Gastrocnemius medialis (tissue), 4 donors: ENCODE results near the gene CHST11. TPM values are rescaled to one million over a fixed set of nuclear protein-coding genes. Genes with fewer than 3 reads are reported as not detected.

Source experiments
- ATAC-seq, 2 donors: fragments of 150-250 bp; one replicate each; pipeline ENCODE4 v1.9.1; 2016
- DNase-seq, 2 donors: peaks; one replicate each; pipeline ENCODE4 v3.0.0-alpha.2; 2019
- H3K27ac ChIP-seq, 4 donors: fragments of 200-600 bp; sonication (generic); 1 replicate in 1 of 4; 2 replicates in 3 of 4; pipeline ENCODE4 v1.5.1; 2016 to 2018; ENCODE audit warnings: mild to moderate bottlenecking in 2 of 4, moderate library complexity in 1 of 4
- H3K27me3 ChIP-seq, 3 donors: fragments of 200-600 bp; sonication (generic) in 2 of 3; 1 replicate in 1 of 3; 2 replicates in 2 of 3; pipeline versions ENCODE4 v1.5.1 to v1.6.0; 2016 to 2019; ENCODE audit warnings: mild to moderate bottlenecking in 1 of 3, moderate library complexity in 1 of 3
- H3K36me3 ChIP-seq, 2 donors: fragments of 200-600 bp; sonication (generic) in 1 of 2; one replicate each; pipeline ENCODE4 v1.5.1; 2017 to 2018
- H3K4me1 ChIP-seq, 2 donors: fragments of 200-600 bp; sonication (generic) in 1 of 2; one replicate each; pipeline ENCODE4 v1.5.1; 2016 to 2017; ENCODE audit warnings: mild to moderate bottlenecking in 2 of 2
- H3K4me3 ChIP-seq, 4 donors: fragments of 200-600 bp; sonication (generic) in 3 of 4; 1 replicate in 1 of 4; 2 replicates in 3 of 4; pipeline ENCODE4 v1.5.1; 2016 to 2019; ENCODE audit warnings: mild to moderate bottlenecking in 2 of 4
- H3K9me3 ChIP-seq, 3 donors: fragments of 200-600 bp; sonication (generic) in 2 of 3; 1 replicate in 1 of 3; 2 replicates in 2 of 3; pipeline ENCODE4 v1.5.1; 2016 to 2019
- POLR2A ChIP-seq, 2 donors: fragments of 450-650 bp; IDR thresholded peaks; one replicate each; pipeline ENCODE4 v1.6.1; 2017; ENCODE audit warnings: antibody characterized with exemption in 2 of 2, mild to moderate bottlenecking in 2 of 2, moderate library complexity in 2 of 2
- in situ Hi-C, 4 donors: fragments of 200-750 bp; cut with MboI; loops; one replicate each; pipeline versions ENCODE4 v1.15.0 to v1.8.0; 2017; ENCODE audit warnings: low sequenced_read_pairs in 4 of 4
- intact Hi-C: fragments of 100-400 bp; cut with DNase I; formaldehyde crosslinking; loops from one replicate; pipeline ENCODE4 v1.15.1; 2023; ENCODE audit warnings: low total_unique reads
- total RNA-seq, 4 donors: library from RNA; depleted of rRNA; stranded (reverse); fragments of >200 nt; gene quantifications; one replicate each; pipeline versions ENCODE4 v1.1.0 to v1.2.3, GENCODE V29; 2016
- TF ChIP-seq, protein P1 (sequence below), 5 experiments: fragments of 450-650 bp in 3 of 5; fragments of 200-600 bp in 2 of 5; sonication (generic) in 2 of 5; IDR thresholded peaks in 4 of 5; conservative IDR thresholded peaks in 1 of 5; 1 replicate in 4 of 5; 2 replicates in 1 of 5; pipeline ENCODE4 v1.5.1; 2016 to 2019; ENCODE audit warnings: antibody characterized with exemption in 5 of 5, mild to moderate bottlenecking in 3 of 5, moderate library complexity in 3 of 5

The CHST11 gene
- total RNA-seq, 4 donors from 2014 or later: 0.17 to 2.1 (median 1.4) TPM

DNA sequence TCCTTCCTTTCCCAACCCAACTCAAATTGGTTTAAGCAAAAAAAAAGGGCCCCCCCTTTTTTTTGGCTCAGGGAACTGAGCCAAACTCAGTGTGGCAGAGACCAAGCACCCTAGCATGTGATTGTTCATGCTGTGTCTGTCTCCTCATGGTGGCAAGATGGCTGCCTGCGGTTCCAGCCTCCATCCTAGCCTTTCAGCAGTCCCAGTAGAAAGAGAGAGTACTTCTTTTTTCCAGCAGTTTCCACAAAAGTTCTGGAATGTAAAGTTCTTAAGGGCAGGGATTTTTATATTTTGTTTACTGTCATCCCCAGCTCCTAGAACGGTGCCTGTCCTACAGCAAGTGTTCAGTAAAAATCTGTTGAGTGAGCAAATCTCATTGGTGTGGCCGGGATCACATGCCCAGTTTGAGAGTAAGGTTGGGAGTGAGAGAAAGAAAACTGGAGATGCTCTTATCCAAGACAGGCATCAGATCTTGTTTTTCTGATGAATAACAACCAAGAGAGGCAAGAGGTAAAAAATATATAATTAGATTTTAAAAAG lies 22.4 kb downstream of the CHST11 start:
- Histone ChIP-seq H3K4me1 (peaks cover 0 to 3% of the 10 kb centered on the region in 2 donors), H3K36me3 (no peaks in the 10 kb centered on the region), H3K27ac (no peak overlapping the region), H3K27me3 (no peaks in the 10 kb centered on the region), H3K4me3 (no peak overlapping the region), H3K9me3 (no peaks in the 10 kb centered on the region)
- no peak for ATAC-seq
- DNase-seq: no peak
- TF ChIP-seq, protein P1, sequence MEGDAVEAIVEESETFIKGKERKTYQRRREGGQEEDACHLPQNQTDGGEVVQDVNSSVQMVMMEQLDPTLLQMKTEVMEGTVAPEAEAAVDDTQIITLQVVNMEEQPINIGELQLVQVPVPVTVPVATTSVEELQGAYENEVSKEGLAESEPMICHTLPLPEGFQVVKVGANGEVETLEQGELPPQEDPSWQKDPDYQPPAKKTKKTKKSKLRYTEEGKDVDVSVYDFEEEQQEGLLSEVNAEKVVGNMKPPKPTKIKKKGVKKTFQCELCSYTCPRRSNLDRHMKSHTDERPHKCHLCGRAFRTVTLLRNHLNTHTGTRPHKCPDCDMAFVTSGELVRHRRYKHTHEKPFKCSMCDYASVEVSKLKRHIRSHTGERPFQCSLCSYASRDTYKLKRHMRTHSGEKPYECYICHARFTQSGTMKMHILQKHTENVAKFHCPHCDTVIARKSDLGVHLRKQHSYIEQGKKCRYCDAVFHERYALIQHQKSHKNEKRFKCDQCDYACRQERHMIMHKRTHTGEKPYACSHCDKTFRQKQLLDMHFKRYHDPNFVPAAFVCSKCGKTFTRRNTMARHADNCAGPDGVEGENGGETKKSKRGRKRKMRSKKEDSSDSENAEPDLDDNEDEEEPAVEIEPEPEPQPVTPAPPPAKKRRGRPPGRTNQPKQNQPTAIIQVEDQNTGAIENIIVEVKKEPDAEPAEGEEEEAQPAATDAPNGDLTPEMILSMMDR (IDR thresholded peaks at IDR 0.05 in 4 of 5, conservative IDR thresholded peaks at IDR 0.05 in 1 of 5): no peak
- TF ChIP-seq POLR2A (IDR thresholded peaks at IDR 0.05): no peak
- intact Hi-C loops: no loop called here
- in situ Hi-C loops: no loop called here

DNA sequence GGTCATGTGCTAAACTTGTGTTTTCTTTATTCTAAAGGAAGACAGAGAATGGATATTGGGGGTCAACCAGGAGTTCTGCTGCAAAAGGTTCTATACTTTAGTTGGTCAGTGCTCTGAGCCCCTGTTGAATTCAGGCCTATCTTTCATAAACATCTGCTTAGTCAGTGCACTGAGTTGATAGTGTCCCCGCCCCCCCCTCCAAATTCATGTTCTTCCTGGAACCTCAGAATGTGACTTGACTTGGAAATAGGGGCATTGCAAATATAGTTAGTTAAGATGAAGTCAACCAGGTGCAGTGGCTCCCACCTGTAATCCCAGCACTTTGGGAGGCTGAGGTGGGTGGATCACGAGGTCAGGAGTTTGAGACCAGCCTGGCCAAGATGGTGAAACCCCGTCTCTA lies 23.3 kb downstream of the CHST11 start:
- no peak overlapping the region for H3K4me3 ChIP-seq
- DNase-seq (no peak), ATAC-seq (no peak)
- H3K27me3 ChIP-seq: no peaks in the 10 kb centered on the region
- TF ChIP-seq, protein P1 (IDR thresholded peaks at IDR 0.05 in 4 of 5, conservative IDR thresholded peaks at IDR 0.05 in 1 of 5): no peak
- no peaks in the 10 kb centered on the region for H3K36me3 ChIP-seq
- no peaks in the 10 kb centered on the region for H3K9me3 ChIP-seq
- in situ Hi-C loops (no loop called here), intact Hi-C loops (no loop called here)
- peaks cover 0 to 3% of the 10 kb centered on the region in 2 donors for H3K4me1 ChIP-seq
- no peak overlapping the region for H3K27ac ChIP-seq

- in situ Hi-C loops: no loop called here
- H3K27ac ChIP-seq: no peak overlapping the region
- no peaks in the 10 kb centered on the region for H3K9me3 ChIP-seq
- ATAC-seq: no peak
- H3K4me1 ChIP-seq: peaks cover 0 to 3% of the 10 kb centered on the region in 2 donors
- intact Hi-C loops: no loop called here
- H3K4me3 ChIP-seq: no peak overlapping the region
- peak in 1 of 2 donors; percentile 51 for DNase-seq
- H3K36me3 ChIP-seq: no peaks in the 10 kb centered on the region
- TF ChIP-seq, protein P1 (IDR thresholded peaks at IDR 0.05 in 4 of 5, conservative IDR thresholded peaks at IDR 0.05 in 1 of 5): no peak
- no peak for TF ChIP-seq POLR2A (IDR thresholded peaks at IDR 0.05)
- H3K27me3 ChIP-seq: no peaks in the 10 kb centered on the region
Observed at GRCh38 chr12:104480826-104481440, 24.2 kb downstream of the CHST11 start.

DNA sequence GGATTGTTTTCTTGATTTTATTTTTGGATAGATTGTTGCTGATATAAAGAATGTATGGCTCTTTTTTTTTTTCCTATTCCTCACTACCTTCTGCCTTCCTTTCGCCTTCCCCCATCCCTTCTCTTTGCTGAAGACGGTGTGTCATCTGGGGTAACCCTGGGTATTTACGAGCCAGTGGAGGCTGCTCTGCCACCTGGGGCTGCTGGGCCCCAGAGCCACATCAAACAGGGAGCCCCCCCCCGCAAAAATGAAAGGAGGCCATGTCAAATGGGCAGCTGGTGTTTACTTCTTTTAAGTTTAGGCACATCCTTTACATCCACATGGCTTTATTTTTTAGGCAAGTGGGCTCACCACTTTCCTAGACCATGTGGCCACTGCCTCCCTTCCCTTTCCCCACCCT lies 25.4 kb downstream of the CHST11 start:
- ATAC-seq: no peak
- H3K4me1 ChIP-seq: peaks cover 0 to 9% of the 10 kb centered on the region in 2 donors

More for the DNA sequence above, 25.4 kb downstream of the CHST11 start:
- in situ Hi-C loops: no loop called here
- DNase-seq: no peak
- Histone ChIP-seq H3K27me3 (no peaks in the 10 kb centered on the region), H3K9me3 (no peaks in the 10 kb centered on the region), H3K4me3 (no peak overlapping the region), H3K27ac (no peak overlapping the region), H3K36me3 (no peaks in the 10 kb centered on the region)
- no peak for TF ChIP-seq POLR2A (IDR thresholded peaks at IDR 0.05)
- TF ChIP-seq, protein P1 (IDR thresholded peaks at IDR 0.05 in 4 of 5, conservative IDR thresholded peaks at IDR 0.05 in 1 of 5): no peak
- intact Hi-C loops: no loop called here
